Measurements from ENCODE around the gene SPDYE16. TPM values are rescaled to one million over a fixed set of nuclear protein-coding genes. Genes with fewer than 3 reads are reported as not detected.
"Not testable (repeated sequence)": the region's sequence is repeated elsewhere in the genome, so short reads cannot be mapped to it uniquely, and the experiment has no call there.

SPDYE16 gene
- total RNA-seq, 4 donors from 2014 or later, result not detected

GRCh38 chr7:76482660-76483059 is 60.4 kb downstream of the SPDYE16 start:
- not testable (repeated sequence) for DNase-seq (ENCODE audit: low spot score); ATAC-seq (ENCODE audit: low FRiP score)

Small RNAs within 50 kb of the gene (small RNA-seq; reads per million reads assigned to genes)
- not detected for gene RF00019

Other genes starting within 250 kb of the SPDYE16 start
- 100 to 1,000 TPM; 178 to 353 (median 267) TPM for gene HSPB1, start 240.6 kb downstream of the SPDYE16 start, total RNA-seq
- 100 to 1,000 TPM in 3 of 4 donors, 10 to 100 TPM in 1; 98.0 to 263 (median 147) TPM for gene YWHAG, start 184.3 kb downstream of the SPDYE16 start, total RNA-seq
- 10 to 100 TPM in 1 of 4 donors, 1 to 10 TPM in 3; 2.1 to 14.6 (median 3.4) TPM for gene SSC4D, start 133.6 kb downstream of the SPDYE16 start, total RNA-seq
- gene ZP3, start 118.3 kb downstream of the SPDYE16 start, total RNA-seq, result 1 to 10 TPM in 1 of 4 donors, under 1 TPM in 2, not detected in 1; 0.48 to 2.6 (median 0.65) TPM
- gene DTX2, start 81.6 kb downstream of the SPDYE16 start, total RNA-seq, result 10 to 100 TPM; 15.1 to 32.2 (median 22.1) TPM
- gene UPK3B, start 32.7 kb downstream of the SPDYE16 start, total RNA-seq, result 100 to 1,000 TPM in 1 of 4 donors, 10 to 100 TPM in 2, 1 to 10 TPM in 1; 4.6 to 636 (median 52.6) TPM
- gene POMZP3, start 84.0 kb upstream of the SPDYE16 start, total RNA-seq, result 10 to 100 TPM in 1 of 4 donors, 1 to 10 TPM in 3; 5.2 to 14.3 (median 7.7) TPM

Measured in omental fat pad (tissue), 4 donors.